ENCODE data around the gene PRIM2. TPM values are rescaled to one million over a fixed set of nuclear protein-coding genes. Genes with fewer than 3 reads are reported as not detected.
"Not testable (repeated sequence)": the region's sequence is repeated elsewhere in the genome, so short reads cannot be mapped to it uniquely, and the experiment has no call there.

The PRIM2 gene
- total and polyA plus RNA-seq, 9 donors: 5.9 to 12.0 (median 9.8) TPM

DNA sequence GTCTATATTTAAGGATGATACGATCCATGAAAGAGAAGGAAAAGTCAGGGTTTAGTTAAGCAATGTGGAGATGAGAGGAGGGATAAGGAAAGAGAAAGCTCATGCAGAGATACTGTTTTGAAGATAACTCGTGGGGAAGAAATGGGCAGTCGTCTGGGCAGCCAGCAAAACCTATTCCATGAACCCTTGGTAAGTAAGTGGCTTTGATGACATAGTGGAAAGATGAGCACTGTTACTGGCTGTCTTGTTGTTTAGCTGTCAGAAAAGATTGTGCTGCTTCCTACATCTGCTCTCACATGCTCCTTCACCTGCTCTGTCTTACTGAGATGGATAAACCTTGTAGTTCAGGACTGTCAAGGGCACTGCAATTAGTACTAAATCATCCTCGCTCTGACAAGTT, 143.6 kb downstream of the PRIM2 start:
- H3K27ac ChIP-seq; H3K27me3 ChIP-seq; H3K4me1 ChIP-seq (ENCODE audit: insufficient read depth); H3K9me3 ChIP-seq; H3K4me3 ChIP-seq; DNase-seq; H3K36me3 ChIP-seq; intact Hi-C loops (cut with DNase I): not testable (repeated sequence)
- 74 to 82% (median 75%) methylated on average over 3 to 4 of the region's 4 CpGs for WGBS, 3 donors

GRCh38 chr6:57463809-57464208, 146.4 kb downstream of the PRIM2 start:
- H3K27me3 ChIP-seq; H3K9me3 ChIP-seq; DNase-seq; H3K36me3 ChIP-seq; H3K27ac ChIP-seq; intact Hi-C loops (cut with DNase I); H3K4me3 ChIP-seq; H3K4me1 ChIP-seq (ENCODE audit: insufficient read depth): not testable (repeated sequence)
- WGBS, 3 donors: 69 to 72% (median 69%) methylated on average over 5 of the region's 5 CpGs

DNA sequence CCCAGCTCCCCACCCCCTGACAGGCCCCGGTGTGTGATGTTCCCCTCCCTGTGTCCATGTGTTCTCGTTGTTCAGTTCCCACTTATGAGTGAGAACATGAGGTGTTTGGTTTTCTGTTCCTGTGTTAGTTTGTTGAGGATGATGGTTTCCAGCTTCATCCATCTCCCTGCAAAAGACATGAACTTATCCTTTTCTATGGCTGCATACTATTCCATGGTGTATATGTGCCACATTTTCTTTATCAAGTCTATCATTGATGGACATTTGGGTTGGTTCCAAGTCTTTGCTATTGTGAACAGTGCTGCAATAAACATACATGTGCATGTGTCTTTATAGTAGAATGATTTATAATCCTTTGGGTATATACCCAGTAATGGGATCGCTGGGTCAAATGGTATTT, 148.5 kb downstream of the PRIM2 start:
- intact Hi-C loops (cut with DNase I); H3K4me1 ChIP-seq (ENCODE audit: insufficient read depth); H3K4me3 ChIP-seq; DNase-seq; H3K27ac ChIP-seq; H3K36me3 ChIP-seq; H3K9me3 ChIP-seq; H3K27me3 ChIP-seq: not testable (repeated sequence)
- 99 to 100% (median 100%) methylated on average over 3 of the region's 3 CpGs for WGBS, 3 donors

- Histone ChIP-seq H3K4me3 (no peak overlapping the region), H3K27me3 (no peaks in the 10 kb centered on the region), H3K4me1 (ENCODE audit: insufficient read depth) (peaks cover 2% of the 10 kb centered on the region), H3K36me3 (no peaks in the 10 kb centered on the region), H3K27ac (no peak overlapping the region), H3K9me3 (no peaks in the 10 kb centered on the region)
- intact Hi-C loops (cut with DNase I): no loop called here
- no peak for DNase-seq
- 46 to 55% (median 49%) methylated on average over 3 of the region's 3 CpGs for WGBS, 3 donors
- TF ChIP-seq CTCF (IDR thresholded peaks at IDR 0.05) (no peak), EP300 (IDR thresholded peaks at IDR 0.05) (no peak), POLR2A (IDR thresholded peaks at IDR 0.05) (no peak)
Measured at GRCh38 chr6:57469072-57469471, 151.6 kb downstream of the PRIM2 start.

GRCh38 chr6:57470148-57470547, 152.7 kb downstream of the PRIM2 start:
- H3K4me3 ChIP-seq; H3K27me3 ChIP-seq; H3K4me1 ChIP-seq (ENCODE audit: insufficient read depth); H3K36me3 ChIP-seq; DNase-seq; H3K9me3 ChIP-seq; intact Hi-C loops (cut with DNase I); H3K27ac ChIP-seq: not testable (repeated sequence)
- 37 to 66% (median 51%) methylated on average over 3 to 4 of the region's 4 CpGs for WGBS, 3 donors

DNA sequence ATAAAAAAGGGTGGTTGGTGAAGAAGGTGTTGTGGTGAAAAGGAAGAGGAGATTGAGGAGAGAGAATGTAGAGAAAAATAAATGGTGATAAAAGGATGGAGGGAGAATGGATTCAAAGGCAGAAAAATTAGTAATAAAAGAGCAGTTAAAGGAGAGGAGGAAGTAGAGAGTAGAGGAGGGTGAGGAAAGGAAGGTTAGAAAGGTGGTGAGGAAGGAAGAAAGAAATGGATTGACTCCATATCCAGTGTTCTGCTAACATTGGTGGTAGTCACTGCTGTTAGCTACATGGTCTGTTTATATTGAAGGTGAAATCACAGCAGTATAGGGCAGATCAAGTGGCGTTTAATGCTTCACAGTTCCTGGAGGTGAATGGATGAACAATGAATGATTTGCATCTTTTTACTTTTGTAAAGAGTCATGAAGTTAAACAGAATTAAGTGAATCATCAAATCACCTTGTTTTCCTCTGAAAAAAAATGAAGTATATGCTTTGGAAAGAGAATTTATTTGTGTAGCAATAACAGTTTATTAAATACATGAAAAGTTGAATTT, 154.0 kb downstream of the PRIM2 start:
- H3K4me3 ChIP-seq; H3K9me3 ChIP-seq; DNase-seq; H3K36me3 ChIP-seq; H3K27me3 ChIP-seq; H3K4me1 ChIP-seq (ENCODE audit: insufficient read depth); H3K27ac ChIP-seq; intact Hi-C loops (cut with DNase I): not testable (repeated sequence)
- WGBS, 3 donors: 73 to 93% (median 91%) methylated on average over 1 of the region's 1 CpG

GRCh38 chr6:57472861-57473362, 155.5 kb downstream of the PRIM2 start:
- H3K36me3 ChIP-seq; H3K9me3 ChIP-seq; H3K4me3 ChIP-seq; H3K4me1 ChIP-seq (ENCODE audit: insufficient read depth); intact Hi-C loops (cut with DNase I); DNase-seq; H3K27ac ChIP-seq; H3K27me3 ChIP-seq: not testable (repeated sequence)
- 25 to 33% (median 32%) methylated on average over 3 of the region's 3 CpGs for WGBS, 3 donors

- H3K9me3 ChIP-seq; H3K4me3 ChIP-seq; H3K27me3 ChIP-seq; DNase-seq; intact Hi-C loops (cut with DNase I); H3K27ac ChIP-seq; H3K4me1 ChIP-seq (ENCODE audit: insufficient read depth); H3K36me3 ChIP-seq: not testable (repeated sequence)
- 84 to 88% (median 86%) methylated on average over 6 of the region's 6 CpGs for WGBS, 3 donors
Measured at GRCh38 chr6:57474862-57475475, 157.5 kb downstream of the PRIM2 start.

DNA sequence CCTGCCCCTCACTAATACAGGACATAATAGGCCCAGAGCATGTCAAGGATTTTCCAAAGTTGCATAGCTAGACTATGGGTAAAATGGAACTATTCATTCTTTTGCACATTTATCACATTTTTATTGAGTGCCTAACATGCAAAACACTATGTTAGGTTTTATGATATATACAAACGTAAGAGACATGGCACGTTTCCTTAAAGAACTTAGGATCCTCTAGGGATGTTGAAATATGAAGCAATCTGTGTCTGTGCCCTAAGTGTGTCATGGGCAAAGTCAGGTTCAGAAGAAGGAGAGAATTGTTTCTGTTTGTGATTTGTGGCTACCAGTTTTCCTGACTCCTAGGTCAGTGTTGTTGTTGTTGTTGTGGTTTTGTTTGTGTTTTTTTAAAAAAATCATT, 158.2 kb downstream of the PRIM2 start:
- WGBS, 3 donors: 87 to 91% (median 91%) methylated on average over 2 of the region's 2 CpGs
- H3K27ac ChIP-seq; DNase-seq; H3K9me3 ChIP-seq; H3K4me1 ChIP-seq (ENCODE audit: insufficient read depth); intact Hi-C loops (cut with DNase I); H3K36me3 ChIP-seq; H3K4me3 ChIP-seq; H3K27me3 ChIP-seq: not testable (repeated sequence)

- not testable (repeated sequence) for H3K36me3 ChIP-seq, DNase-seq
Measured at GRCh38 chr6:57480194-57480593, 162.8 kb downstream of the PRIM2 start.

GRCh38 chr6:57481121-57481520, 163.7 kb downstream of the PRIM2 start:
- WGBS, 3 donors: 93 to 96% (median 95%) methylated on average over 1 of the region's 1 CpG
- H3K27ac ChIP-seq; DNase-seq; H3K4me1 ChIP-seq (ENCODE audit: insufficient read depth); H3K27me3 ChIP-seq; H3K36me3 ChIP-seq; intact Hi-C loops (cut with DNase I); H3K4me3 ChIP-seq; H3K9me3 ChIP-seq: not testable (repeated sequence)

More at GRCh38 chr6:57480194-57480593, 162.8 kb downstream of the PRIM2 start:
- H3K4me3 ChIP-seq; H3K27me3 ChIP-seq; H3K9me3 ChIP-seq; H3K27ac ChIP-seq; H3K4me1 ChIP-seq (ENCODE audit: insufficient read depth); intact Hi-C loops (cut with DNase I): not testable (repeated sequence)
